ENCODE results near the gene AIFM2. TPM values are rescaled to one million over a fixed set of nuclear protein-coding genes. Genes with fewer than 3 reads are reported as not detected.

Gene AIFM2
- total and polyA plus RNA-seq, 2 of the 13 experiments (the other 11 are each of a cell fraction or from before 2014, with no cell fraction given) = 20.3 to 29.5 TPM

DNA sequence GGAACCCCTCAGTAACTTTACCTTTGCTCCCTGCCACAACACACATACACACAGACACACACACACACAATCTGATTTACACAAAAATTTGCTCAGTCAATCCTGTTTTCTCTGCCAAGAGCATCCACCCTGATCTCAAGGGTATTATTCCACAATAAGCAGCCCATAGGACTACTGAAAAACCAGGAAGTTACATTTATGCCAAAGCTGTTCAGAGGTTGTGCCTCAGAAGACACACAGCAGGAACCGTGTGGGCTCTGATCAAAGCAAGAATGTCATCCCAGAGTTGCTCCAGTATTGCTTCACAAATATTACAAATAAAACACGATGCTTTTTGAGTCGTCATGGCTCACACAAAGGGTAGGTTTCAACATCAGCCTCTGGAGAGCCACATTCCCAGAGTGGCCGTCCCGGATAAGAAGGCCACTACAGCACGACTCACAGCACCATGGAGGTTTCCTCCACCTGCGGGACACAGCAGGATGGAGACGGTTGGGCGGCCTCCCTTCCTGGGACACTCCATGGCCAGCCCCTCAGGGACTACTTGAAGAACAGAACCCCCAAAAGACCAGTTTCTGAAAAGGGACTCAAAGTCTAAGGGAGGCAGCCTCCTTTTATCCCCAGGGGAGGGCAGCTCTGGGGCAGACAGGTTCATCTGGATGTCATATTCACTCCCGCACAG is 1.6 kb downstream of the AIFM2 start (continued):
- TF ChIP-seq, protein P1, sequence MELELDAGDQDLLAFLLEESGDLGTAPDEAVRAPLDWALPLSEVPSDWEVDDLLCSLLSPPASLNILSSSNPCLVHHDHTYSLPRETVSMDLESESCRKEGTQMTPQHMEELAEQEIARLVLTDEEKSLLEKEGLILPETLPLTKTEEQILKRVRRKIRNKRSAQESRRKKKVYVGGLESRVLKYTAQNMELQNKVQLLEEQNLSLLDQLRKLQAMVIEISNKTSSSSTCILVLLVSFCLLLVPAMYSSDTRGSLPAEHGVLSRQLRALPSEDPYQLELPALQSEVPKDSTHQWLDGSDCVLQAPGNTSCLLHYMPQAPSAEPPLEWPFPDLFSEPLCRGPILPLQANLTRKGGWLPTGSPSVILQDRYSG (CRISPR knock-in tag; IDR thresholded peaks at IDR 0.05) = no peak
- TF ChIP-seq MAZ (IDR thresholded peaks at IDR 0.05; ENCODE audit: borderline replicate concordance, low read depth, low read length) (no peak), MAZ (CRISPR knock-in tag; IDR thresholded peaks at IDR 0.05; ENCODE audit: low read depth) (no peak), ZNF329 (CRISPR knock-in tag; IDR thresholded peaks at IDR 0.05; ENCODE audit: low read depth) (no peak), NCOA1 (CRISPR knock-in tag; IDR thresholded peaks at IDR 0.05) (no peak), RELA (CRISPR knock-in tag; IDR thresholded peaks at IDR 0.05) (no peak), SP140L (CRISPR knock-in tag; IDR thresholded peaks at IDR 0.05; ENCODE audit: borderline replicate concordance) (no peak), NR1H2 (CRISPR knock-in tag; IDR thresholded peaks at IDR 0.05; ENCODE audit: borderline replicate concordance, low read depth) (no peak), NKX3-1 (CRISPR knock-in tag; IDR thresholded peaks at IDR 0.05) (no peak), MEF2D (CRISPR knock-in tag; IDR thresholded peaks at IDR 0.05) (no peak), GLI4 (CRISPR knock-in tag; IDR thresholded peaks at IDR 0.05; ENCODE audit: borderline replicate concordance) (no peak), ZNF354B (CRISPR knock-in tag; IDR thresholded peaks at IDR 0.05) (no peak), ZNF235 (CRISPR knock-in tag; IDR thresholded peaks at IDR 0.05; ENCODE audit: borderline replicate concordance) (no peak), KLF15 (CRISPR knock-in tag; IDR thresholded peaks at IDR 0.05; ENCODE audit: borderline replicate concordance) (no peak), HMGA1 (CRISPR knock-in tag; conservative IDR thresholded peaks at IDR 0.05) (no peak), TOE1 (CRISPR knock-in tag; IDR thresholded peaks at IDR 0.05) (no peak), TOPORS (CRISPR knock-in tag; IDR thresholded peaks at IDR 0.05) (no peak), POLR2G (IDR thresholded peaks at IDR 0.05; ENCODE audit: low read depth, low read length) (peak; percentile 74), ZNF510 (CRISPR knock-in tag; IDR thresholded peaks at IDR 0.05; ENCODE audit: low read depth) (no peak), KLF13 (CRISPR knock-in tag; IDR thresholded peaks at IDR 0.05) (no peak), REPIN1 (CRISPR knock-in tag; IDR thresholded peaks at IDR 0.05; ENCODE audit: borderline replicate concordance, low read depth) (0 out of 2 replicates have a peak, but pooled peaks have one; percentile 12), ZKSCAN8 (CRISPR knock-in tag; IDR thresholded peaks at IDR 0.05; ENCODE audit: borderline replicate concordance) (0 out of 2 replicates have a peak, but pooled peaks have one; percentile 17), ATAD3A (CRISPR knock-in tag; IDR thresholded peaks at IDR 0.05) (no peak), ZFAT (CRISPR knock-in tag; conservative IDR thresholded peaks at IDR 0.05) (no peak), ARHGAP35 (CRISPR knock-in tag; IDR thresholded peaks at IDR 0.05; ENCODE audit: borderline replicate concordance) (no peak), SCMH1 (CRISPR knock-in tag; IDR thresholded peaks at IDR 0.05; ENCODE audit: borderline replicate concordance) (no peak), NAIF1 (CRISPR knock-in tag; IDR thresholded peaks at IDR 0.05; ENCODE audit: borderline replicate concordance) (no peak), HMG20A (CRISPR knock-in tag; IDR thresholded peaks at IDR 0.05; ENCODE audit: borderline replicate concordance) (peak; percentile 40; the same call in 1 of the 2 replicates)
- TF ChIP-seq, protein P2, sequence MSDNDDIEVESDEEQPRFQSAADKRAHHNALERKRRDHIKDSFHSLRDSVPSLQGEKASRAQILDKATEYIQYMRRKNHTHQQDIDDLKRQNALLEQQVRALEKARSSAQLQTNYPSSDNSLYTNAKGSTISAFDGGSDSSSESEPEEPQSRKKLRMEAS (IDR thresholded peaks at IDR 0.05) = no peak
- TF ChIP-seq, protein P3, sequence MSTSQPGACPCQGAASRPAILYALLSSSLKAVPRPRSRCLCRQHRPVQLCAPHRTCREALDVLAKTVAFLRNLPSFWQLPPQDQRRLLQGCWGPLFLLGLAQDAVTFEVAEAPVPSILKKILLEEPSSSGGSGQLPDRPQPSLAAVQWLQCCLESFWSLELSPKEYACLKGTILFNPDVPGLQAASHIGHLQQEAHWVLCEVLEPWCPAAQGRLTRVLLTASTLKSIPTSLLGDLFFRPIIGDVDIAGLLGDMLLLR (CRISPR knock-in tag; IDR thresholded peaks at IDR 0.05) = no peak
- TF ChIP-seq, protein P4, sequence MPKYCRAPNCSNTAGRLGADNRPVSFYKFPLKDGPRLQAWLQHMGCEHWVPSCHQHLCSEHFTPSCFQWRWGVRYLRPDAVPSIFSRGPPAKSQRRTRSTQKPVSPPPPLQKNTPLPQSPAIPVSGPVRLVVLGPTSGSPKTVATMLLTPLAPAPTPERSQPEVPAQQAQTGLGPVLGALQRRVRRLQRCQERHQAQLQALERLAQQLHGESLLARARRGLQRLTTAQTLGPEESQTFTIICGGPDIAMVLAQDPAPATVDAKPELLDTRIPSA (CRISPR knock-in tag; IDR thresholded peaks at IDR 0.05; ENCODE audit: borderline replicate concordance) = no peak

Measured in HepG2 (cell line).